Erythroblast (primary cell): ENCODE data around the gene RPL36.

Experiments used
- GATA1 ChIP-seq: IDR thresholded peaks from 2 replicates; pipeline ENCODE4 v1.6.1; 2011; ENCODE audit warnings: low read depth, mild to moderate bottlenecking, control low read depth, low read length, moderate library complexity
- POLR2A ChIP-seq: IDR thresholded peaks from 2 replicates; pipeline ENCODE4 v1.6.1; 2011; ENCODE audit warnings: mild to moderate bottlenecking, low read length

- no peak for TF ChIP-seq POLR2A
- no peak for TF ChIP-seq GATA1
These were observed 4.3 kb downstream of the RPL36 start for GRCh38 chr19:5694167-5694955.
